ENCODE data around the gene HCRTR1.

HCRTR1 gene

DNA sequence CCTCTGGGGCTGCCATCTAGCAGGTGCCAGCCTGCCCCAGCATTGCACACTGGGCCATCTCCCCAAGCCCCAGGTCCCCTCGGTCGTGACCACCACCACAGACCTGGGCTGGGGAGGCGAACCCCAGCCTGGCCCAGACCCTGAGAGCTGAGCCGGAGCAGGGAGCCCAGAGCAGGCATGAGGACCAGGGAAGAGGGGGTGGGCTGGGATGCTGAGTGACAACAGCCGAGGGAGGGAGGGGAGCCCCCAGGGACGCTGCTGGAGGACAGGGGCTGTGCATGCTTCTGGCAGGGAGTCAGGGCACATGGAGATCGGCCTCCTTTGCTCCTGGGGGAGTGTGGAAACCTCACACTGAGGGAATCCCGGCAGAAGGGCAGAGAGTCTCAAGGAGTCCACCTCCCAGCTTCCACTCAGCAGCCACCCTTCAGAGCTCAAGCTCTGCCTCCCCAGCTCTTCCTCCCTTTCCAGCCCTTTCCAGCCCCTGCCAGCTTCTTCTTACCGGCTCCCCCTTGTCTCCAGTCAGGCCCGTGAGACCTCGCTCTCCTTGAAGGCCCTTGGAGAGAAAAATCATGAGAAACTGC lies 50.9 kb downstream of the HCRTR1 start:
- Histone ChIP-seq H3K4me1 (ENCODE audit: insufficient read depth, low read length, poor library complexity, severe bottlenecking) (peaks cover 4% of the 10 kb centered on the region), H3K4me3 (ENCODE audit: low read length, poor library complexity, severe bottlenecking) (no peak overlapping the region), H3K36me3 (ENCODE audit: insufficient read depth, low read length) (no peaks in the 10 kb centered on the region), H2AFZ (ENCODE audit: low read length) (no peak overlapping the region), H3F3A (ENCODE audit: low read depth) (no peaks in the 10 kb centered on the region), H3K27me3 (ENCODE audit: insufficient read depth, low read length, poor library complexity, severe bottlenecking) (no peaks in the 10 kb centered on the region), H3K79me2 (ENCODE audit: insufficient read depth, low read length) (no peaks in the 10 kb centered on the region), H4K20me1 (ENCODE audit: insufficient read depth, low read length, poor library complexity, severe bottlenecking) (no peaks in the 10 kb centered on the region), H3K4me2 (ENCODE audit: low read depth, low read length, poor library complexity, severe bottlenecking) (no peak overlapping the region), H3K9ac (ENCODE audit: low read depth, low read length, poor library complexity, severe bottlenecking) (no peak overlapping the region), H3K9me2 (replicated peaks; ENCODE audit: low read depth, low read length) (no peaks in the 10 kb centered on the region), H3K9me3 (ENCODE audit: insufficient read depth, low read depth, low read length) (no peaks in the 10 kb centered on the region)
- TF ChIP-seq, protein P1, sequence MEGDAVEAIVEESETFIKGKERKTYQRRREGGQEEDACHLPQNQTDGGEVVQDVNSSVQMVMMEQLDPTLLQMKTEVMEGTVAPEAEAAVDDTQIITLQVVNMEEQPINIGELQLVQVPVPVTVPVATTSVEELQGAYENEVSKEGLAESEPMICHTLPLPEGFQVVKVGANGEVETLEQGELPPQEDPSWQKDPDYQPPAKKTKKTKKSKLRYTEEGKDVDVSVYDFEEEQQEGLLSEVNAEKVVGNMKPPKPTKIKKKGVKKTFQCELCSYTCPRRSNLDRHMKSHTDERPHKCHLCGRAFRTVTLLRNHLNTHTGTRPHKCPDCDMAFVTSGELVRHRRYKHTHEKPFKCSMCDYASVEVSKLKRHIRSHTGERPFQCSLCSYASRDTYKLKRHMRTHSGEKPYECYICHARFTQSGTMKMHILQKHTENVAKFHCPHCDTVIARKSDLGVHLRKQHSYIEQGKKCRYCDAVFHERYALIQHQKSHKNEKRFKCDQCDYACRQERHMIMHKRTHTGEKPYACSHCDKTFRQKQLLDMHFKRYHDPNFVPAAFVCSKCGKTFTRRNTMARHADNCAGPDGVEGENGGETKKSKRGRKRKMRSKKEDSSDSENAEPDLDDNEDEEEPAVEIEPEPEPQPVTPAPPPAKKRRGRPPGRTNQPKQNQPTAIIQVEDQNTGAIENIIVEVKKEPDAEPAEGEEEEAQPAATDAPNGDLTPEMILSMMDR (conservative IDR thresholded peaks at IDR 0.05; ENCODE audit: low read length): no peak
- no peak for TF ChIP-seq EZH2phosphoT487 (IDR thresholded peaks at IDR 0.05; ENCODE audit: borderline replicate concordance)

DNA sequence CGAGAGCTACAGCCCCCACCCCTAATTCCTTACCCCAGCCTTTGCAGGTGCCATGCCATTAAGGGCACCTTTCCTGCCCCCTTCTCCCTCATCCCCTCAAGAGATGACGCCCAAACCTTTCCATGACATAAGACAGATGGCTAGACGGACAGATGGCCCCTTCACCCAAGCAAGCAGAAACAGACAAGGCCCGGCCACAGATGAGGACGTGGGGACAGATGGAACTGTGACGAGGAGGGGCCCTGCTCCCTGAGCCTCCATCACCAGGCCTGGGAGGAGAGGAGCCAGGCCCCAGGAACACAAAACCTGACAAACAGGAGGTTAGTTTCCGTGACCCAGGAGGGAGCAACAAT lies 51.9 kb downstream of the HCRTR1 start:
- Histone ChIP-seq H3K9me3 (ENCODE audit: insufficient read depth, low read depth, low read length) (no peaks in the 10 kb centered on the region), H3F3A (ENCODE audit: low read depth) (no peaks in the 10 kb centered on the region), H3K9me2 (replicated peaks; ENCODE audit: low read depth, low read length) (no peaks in the 10 kb centered on the region), H3K9ac (ENCODE audit: low read depth, low read length, poor library complexity, severe bottlenecking) (no peak overlapping the region), H4K20me1 (ENCODE audit: insufficient read depth, low read length, poor library complexity, severe bottlenecking) (no peaks in the 10 kb centered on the region), H3K79me2 (ENCODE audit: insufficient read depth, low read length) (no peaks in the 10 kb centered on the region), H2AFZ (ENCODE audit: low read length) (no peak overlapping the region), H3K4me2 (ENCODE audit: low read depth, low read length, poor library complexity, severe bottlenecking) (no peak overlapping the region), H3K36me3 (ENCODE audit: insufficient read depth, low read length) (no peaks in the 10 kb centered on the region), H3K4me3 (ENCODE audit: low read length, poor library complexity, severe bottlenecking) (no peak overlapping the region), H3K4me1 (ENCODE audit: insufficient read depth, low read length, poor library complexity, severe bottlenecking) (peaks cover 4% of the 10 kb centered on the region), H3K27me3 (ENCODE audit: insufficient read depth, low read length, poor library complexity, severe bottlenecking) (no peaks in the 10 kb centered on the region)
- no peak for TF ChIP-seq EZH2phosphoT487 (IDR thresholded peaks at IDR 0.05; ENCODE audit: borderline replicate concordance)
- TF ChIP-seq, protein P1 (conservative IDR thresholded peaks at IDR 0.05; ENCODE audit: low read length): no peak

DNA sequence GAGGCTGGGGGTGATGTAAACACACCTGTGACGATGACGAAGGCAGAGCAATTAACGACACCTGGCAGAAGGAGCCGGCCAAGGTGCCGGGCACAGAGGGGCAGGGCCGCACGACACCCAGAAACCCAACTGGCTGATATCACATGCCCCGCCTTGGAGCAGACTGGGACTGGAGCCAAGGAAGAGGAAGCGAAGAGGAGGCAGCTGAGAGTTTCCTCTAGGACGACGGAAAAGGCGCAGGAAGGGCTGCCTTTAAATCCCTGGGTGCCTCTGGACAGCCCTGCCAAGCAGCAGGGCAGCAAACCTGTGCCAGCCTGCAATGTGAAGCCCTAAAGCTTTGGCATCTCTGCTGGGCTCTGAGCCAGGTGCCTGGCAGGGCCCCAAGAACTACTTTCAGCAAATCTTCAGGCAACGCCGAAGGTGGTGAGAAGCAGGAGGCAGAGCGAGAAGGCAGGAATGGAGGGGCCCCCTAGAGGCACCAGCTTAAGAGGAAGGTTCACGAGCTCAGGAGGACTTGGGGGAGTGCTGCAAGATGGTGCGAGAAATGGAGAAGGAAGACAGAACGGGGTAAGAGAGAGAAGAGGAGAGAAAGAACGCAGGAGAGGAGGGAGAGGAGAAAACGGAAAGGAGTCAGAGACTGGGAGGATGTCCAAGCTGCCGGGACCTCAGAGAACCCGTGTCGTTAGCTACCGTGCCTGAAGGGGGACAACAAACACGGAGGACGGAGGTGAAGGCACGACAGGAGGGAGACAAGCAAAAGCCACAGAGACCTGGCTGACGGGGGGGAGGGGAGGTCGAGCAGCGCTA lies 52.5 kb downstream of the HCRTR1 start:
- TF ChIP-seq, protein P1 (conservative IDR thresholded peaks at IDR 0.05; ENCODE audit: low read length): peak; percentile 30; the same call in 1 of the 2 replicates
- TF ChIP-seq EZH2phosphoT487 (IDR thresholded peaks at IDR 0.05; ENCODE audit: borderline replicate concordance): no peak
- H3K4me1 ChIP-seq (ENCODE audit: insufficient read depth, low read length, poor library complexity, severe bottlenecking): peaks cover 4% of the 10 kb centered on the region
- no peaks in the 10 kb centered on the region for H3K9me2 ChIP-seq (replicated peaks; ENCODE audit: low read depth, low read length)
- H3K36me3 ChIP-seq (ENCODE audit: insufficient read depth, low read length): no peaks in the 10 kb centered on the region
- peak overlapping the region; percentile 24 for H3K4me2 ChIP-seq (ENCODE audit: low read depth, low read length, poor library complexity, severe bottlenecking)
- no peak overlapping the region for H3K4me3 ChIP-seq (ENCODE audit: low read length, poor library complexity, severe bottlenecking)
- peak overlapping the region; percentile 78 for H2AFZ ChIP-seq (ENCODE audit: low read length)
- no peaks in the 10 kb centered on the region for H3K79me2 ChIP-seq (ENCODE audit: insufficient read depth, low read length)
- no peaks in the 10 kb centered on the region for H3F3A ChIP-seq (ENCODE audit: low read depth)
- H4K20me1 ChIP-seq (ENCODE audit: insufficient read depth, low read length, poor library complexity, severe bottlenecking): no peaks in the 10 kb centered on the region
- H3K27me3 ChIP-seq (ENCODE audit: insufficient read depth, low read length, poor library complexity, severe bottlenecking): no peaks in the 10 kb centered on the region
- H3K9ac ChIP-seq (ENCODE audit: low read depth, low read length, poor library complexity, severe bottlenecking): no peak overlapping the region
- H3K9me3 ChIP-seq (ENCODE audit: insufficient read depth, low read depth, low read length): no peaks in the 10 kb centered on the region
